GM21619 (cell line): ENCODE results near the gene SND1.

Experiments
- ATAC-seq: cut with Tn5 transposase; IDR thresholded peaks from one replicate; pipeline ENCODE4 v1.9.1; 2021; ENCODE audit not compliant: unreplicated experiment

Gene SND1

DNA sequence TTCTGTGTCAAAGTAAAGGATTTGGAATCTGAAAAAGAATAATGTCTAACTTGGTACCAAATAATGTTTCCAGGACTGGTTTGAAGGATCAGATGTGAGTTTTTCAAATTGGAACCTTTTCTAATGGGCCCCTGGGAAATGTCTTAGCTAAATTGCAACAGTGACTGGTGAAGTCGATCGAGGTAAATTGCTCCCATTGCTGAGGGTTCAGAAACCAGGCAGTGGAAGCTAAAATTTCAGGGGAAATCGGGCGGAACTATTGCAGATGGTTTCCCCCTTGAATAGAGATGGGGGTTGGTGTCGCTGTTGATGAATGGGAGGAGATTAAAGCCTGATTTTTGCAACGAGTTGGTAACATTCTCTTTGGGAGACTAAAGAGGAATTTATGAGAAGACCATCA, 112.7 kb downstream of the SND1 start:
- ATAC-seq: no peak

DNA sequence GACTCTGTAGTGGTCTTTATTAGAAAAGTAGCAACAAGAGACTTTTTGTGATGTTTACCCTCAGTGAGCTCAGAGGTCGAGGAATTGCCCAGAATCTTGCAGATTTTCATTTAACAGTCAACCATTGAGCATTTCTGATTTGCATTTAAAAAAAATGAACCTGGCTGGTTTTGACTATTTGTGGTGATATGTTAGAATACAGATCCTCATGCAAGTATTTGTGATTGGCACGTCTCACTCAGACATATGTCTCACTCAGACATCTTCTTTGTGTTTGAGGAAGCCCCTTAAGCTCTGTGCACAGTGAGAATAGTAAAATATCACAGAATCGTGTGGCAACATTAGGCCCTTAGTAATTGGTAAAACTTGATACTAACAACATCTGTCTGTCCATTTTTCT, 113.2 kb downstream of the SND1 start:
- no peak for ATAC-seq

DNA sequence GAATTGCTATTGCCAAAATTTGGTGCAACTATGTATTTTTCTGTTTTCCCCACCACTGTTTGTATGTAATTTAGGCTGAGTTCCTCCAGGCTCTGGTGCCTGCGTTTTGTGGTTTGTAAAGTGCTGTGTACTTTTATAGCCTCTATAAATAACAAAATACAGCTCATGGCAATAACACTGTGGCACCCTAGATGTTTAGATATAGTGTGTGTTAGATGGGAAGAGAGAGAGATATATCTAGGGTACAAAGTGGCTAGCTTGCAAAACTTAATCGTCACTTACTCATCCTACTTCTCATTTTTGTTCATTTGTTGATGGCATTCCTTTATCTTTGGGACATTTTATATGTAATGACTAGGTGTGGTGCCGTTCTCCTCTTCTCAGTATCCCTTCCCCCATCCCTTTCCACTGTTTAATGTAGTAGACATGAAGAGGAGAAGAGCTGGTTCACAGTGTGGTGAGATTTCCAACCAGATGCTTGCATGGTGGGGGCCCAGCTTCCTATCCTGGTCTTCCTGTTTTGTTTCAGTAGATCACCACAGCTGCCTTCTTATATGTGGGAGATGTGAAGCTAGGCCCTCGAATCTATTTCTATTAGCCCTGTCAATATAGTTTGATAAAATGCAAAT, 115.0 kb downstream of the SND1 start:
- ATAC-seq: no peak

DNA sequence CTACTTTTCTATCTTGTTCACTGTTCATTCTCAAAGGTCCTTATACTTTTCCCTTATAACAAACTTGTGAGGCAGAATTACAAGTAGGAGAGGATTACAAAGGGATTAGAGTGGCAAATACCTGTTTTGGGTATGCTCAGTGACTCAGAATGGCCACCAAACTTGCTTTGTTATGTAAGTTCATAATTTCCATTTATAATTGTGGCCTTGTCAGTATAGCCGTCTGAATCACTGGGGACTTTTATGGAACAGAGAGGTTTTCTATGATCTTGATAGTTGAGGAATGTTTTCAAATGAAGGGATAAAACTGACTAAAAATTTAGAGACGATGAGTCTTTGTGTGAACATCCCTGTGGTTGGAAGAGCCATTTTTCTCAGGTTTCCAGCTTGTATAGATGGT, 116.2 kb downstream of the SND1 start:
- no peak for ATAC-seq

DNA sequence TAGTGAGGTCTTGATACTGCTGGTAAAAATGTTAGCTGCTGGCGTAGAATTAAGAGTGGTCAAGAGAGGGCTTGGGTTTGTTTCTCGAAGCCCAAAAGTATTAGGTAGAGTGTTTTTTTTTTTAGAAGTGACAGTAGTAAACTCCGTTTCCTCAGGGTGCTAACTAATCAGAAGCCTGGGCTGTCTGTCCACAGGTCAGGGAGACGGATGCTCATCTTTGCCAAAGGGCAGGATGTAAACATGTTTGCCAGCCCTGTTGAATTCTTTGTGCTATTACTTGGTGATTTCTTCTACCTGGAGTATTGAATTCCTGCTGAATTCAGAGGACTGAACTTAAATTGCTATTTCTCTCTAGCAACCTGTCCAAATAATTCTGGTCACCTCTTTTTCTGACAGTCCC, 117.1 kb downstream of the SND1 start:
- no peak for ATAC-seq

DNA sequence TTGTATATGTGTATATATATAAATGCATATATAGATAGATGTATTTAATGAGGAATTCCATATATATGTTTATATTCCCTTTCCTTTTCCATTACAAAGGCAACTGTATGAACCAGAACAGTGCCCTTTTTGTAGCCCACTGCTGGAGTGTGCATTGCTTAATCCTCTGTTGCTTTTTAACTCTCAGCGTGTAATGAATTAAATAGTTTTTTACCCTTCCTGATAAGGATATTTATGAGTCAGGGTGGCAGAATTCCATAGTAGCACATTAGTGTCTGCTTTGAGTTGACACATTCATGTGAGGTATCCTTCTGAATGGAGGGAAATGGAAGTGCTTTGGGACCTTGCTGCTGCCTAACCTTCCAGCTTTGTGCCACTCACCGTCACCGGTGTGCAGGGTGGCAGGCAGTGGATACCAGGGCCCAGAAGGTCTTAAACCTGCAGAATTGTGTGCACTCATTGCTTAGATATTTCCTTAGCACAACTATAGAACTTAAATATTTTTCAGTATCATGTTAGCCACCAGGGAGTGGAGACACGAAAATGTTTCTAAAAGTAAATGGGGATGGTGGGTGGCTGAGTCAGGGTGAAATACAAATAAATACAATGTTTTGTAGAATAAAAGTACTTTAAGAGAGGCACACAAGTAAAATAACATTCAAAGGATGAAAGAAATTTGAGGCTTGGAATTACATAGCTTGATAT, 117.9 kb downstream of the SND1 start:
- no peak for ATAC-seq

DNA sequence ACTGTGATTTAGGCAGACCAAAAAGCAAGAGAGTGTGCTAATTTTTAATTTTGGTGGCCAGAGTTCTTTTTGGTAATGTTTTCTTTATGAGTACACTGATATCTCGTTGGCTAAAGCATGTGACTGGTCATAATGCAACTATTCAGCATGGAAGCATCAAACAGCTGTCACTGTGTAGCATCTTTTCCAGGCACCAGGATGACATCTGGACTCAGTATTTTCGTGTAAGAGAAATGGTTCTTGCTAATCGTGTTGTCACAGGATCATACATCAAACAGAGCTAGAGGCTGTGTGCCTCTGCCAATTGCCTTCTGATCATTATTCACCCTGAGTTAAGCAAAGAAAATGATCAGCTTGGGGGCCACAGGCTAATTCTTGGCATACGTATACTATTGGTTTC, 118.9 kb downstream of the SND1 start:
- no peak for ATAC-seq

DNA sequence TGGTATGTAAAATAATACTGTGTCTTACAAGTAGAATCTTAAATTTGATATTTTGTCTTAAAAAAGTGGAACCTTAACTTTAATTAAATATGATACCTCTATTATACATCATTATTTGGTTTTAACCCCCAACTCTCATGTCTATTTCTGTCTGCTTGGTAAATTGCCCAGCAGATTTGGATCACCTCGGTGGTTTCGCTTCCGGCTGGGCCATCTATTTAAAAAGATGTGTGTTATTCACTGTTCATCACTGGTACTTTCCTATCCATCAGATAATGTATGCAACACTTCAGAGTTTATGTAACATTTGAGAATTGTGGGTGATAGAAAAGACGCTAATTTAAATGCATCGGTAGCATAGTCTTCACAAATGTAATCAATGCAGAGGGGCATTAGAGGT, 119.7 kb downstream of the SND1 start:
- ATAC-seq: no peak

DNA sequence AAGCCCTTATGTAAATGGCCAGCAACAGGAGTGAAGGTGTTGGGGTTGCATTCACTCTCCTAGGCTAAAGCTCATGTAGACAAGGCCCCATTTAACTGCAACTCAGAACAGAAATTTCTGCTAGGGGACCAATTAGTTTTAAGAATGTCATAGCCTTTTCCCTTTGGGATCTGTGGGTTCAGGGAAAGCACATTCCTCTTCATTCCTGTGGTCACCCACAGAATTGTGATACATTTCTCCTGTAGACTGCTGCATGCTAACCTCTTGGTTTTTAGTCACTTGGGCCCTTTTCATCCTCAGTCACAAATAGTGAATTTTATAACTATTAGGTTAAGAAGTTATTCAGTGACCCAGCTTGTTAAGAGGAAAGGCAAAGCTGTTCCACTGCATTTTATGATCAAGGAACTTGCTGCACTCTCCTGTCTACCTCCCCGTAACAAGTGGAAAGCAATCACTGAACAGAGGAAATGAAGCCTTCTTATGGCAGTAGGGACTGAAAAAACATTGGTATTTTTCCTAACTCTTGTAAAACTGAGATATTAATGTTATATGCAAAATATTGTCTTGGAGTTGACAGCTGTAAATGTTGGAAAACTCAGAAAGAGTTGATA, 124.9 kb downstream of the SND1 start:
- ATAC-seq: no peak

DNA sequence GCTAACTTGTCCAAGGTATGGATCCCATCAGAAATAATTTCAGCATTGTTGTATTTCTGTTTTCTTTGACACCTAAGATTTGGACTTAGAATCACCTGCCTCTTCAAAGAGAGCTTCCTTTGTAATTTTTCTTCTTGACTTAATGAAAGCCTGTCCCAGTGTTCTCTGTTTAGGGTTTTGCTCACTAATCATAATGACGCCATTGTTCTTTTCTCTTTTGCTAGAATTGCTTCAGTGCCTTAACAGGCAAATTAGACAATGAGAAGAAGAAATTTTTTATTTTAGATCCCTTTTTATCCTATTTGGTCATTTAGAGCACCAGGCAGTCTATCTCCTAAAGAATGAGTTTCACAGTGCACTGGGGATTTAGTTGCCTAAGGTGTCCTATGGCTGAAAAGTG, 128.5 kb downstream of the SND1 start:
- ATAC-seq: no peak

DNA sequence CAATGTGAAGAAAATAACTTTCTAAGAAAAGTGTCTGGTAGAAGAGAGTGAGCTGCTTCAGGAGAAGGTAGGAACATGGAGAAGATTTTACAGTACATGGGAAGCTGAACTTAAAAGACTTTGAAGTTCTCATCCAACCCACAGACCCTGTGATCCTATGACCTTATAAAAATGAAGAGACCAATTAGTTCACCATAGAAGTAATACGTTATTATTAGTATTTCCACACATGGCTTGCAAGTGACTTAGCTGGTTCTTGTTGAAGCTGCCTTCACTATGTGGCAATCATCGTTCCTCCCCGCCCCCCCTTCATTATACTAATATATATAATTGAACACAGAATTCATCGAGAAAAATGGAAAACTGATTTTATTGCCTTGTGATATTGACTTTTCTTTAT, 129.1 kb downstream of the SND1 start:
- no peak for ATAC-seq

DNA sequence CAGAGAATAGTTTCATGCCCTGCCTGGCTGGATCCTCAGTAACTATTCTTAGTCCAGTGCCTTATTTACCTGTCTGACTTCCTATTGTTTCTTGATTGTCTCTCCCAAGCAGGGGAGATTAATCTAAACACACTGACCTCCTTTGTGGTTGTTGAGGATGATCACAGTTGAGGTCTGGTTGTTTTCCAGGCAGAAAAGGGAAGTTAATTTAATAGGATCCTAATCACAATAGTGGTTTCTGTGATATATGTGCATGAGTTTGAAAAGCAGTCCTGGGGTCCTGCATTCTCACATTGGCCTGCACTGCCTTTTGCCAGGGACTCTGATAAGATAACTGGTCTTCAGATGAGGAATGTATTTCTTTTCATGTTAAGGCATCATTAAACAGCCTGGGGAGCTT, 130.1 kb downstream of the SND1 start:
- no peak for ATAC-seq

DNA sequence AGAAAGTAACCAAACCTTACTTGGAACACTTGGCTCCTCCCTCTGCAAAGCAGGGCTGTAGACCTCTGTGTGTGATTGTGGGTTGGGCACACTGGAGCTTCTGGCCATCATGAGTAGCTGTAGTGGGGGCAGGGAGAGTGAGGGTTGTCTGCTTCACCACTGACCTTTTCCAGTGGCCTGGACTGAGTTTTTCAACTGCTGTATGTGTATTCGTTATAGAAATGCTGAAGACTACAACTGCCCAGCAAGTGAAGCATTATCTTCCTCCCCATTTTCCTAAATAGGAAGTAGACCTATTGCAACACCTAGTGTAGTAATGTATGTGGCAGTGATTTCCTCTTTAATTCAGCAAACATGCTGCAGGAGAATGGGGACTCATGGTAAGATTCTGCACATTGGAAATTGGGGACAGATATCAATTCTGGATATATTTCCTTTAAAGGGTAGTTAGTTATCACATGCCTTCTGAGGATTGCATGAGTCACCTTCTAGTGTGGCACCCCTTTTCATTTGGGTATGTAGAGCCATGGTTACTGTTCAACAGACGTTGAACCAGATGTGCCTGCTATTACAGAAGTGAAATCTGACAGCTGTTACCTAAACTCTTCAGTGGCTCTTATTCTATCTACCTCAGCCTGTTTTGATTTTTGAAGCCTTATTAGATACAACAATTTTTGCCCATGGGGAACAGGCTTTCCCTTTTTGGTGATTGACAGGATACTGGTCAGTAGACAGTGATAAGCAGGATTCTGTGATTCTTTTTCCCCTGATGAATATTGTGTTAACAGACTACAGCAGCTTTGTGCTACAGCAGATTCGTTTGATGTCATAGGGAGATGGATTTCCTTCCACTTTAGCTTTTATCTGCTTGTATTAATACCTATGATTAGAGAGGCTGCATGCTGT, 130.9 kb downstream of the SND1 start:
- peak; percentile 95 for ATAC-seq

DNA sequence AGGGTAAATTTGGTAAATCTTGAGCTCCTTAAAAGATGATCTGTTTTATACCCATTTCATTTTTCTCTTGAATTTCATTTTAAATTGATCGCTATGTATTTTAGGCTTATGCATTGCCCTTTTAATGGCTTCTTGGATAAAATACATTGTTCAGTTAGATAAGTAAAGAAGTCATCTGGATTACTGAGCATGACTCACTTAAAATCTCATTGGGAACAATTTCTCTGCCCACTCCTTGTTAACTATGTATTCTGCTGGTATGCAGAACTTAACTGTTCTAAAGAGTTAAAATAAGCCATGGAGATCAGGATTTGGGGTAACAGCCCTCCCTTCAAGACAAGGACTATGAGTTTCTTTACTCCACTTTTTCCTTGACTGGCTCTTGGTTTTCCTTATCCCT, 134.2 kb downstream of the SND1 start:
- no peak for ATAC-seq

DNA sequence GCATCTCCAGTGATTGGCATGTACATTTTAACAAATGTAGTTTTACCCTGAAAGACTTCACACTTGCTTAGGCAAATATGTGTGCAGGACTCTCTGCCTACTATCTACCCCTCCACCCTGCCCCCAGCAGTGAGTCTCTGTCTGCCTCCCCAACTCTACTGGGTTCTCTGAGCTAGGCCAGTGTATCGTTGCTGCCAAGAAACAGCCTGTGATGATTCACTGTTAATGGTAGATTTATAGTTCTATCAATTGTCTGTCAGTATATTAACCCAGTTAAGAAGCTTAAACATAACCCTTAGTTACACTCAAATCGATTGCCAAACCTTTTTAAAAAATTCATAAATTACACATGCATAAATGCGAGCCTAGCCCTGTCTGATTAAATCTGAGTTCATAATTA, 137.0 kb downstream of the SND1 start:
- ATAC-seq: no peak

DNA sequence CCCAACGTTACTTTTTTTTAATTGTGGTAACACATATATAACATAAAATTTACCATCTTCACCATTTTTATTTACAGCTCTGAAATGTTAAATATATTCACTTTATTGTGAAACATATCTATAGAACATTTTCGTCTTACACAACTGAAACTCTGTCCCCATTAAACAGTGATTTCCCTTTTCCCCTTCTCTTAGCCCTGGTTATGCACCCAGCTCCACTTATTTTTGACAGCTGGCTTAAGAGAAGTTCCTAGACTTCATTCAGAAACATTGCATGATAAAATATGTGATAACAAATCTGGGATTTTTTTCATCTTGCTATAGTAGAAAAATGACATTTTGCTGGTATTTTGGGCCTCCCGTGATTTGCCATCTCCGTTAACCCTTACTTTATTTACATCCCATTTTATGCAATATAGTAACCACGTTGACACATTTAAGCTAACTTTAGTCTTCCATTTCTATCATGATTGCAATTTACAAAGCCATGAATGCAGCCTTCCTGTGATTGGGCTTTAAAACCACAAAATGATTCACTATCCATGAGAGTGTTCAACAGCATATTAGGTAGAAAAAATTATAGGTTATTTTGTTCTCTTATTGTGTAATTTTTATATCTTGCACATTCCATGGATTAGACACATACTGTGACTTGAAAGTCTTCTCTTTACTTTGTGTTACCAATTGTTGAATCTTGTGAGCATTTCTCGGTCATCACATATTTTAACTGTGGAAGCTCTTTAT, 139.6 kb downstream of the SND1 start:
- ATAC-seq: no peak

DNA sequence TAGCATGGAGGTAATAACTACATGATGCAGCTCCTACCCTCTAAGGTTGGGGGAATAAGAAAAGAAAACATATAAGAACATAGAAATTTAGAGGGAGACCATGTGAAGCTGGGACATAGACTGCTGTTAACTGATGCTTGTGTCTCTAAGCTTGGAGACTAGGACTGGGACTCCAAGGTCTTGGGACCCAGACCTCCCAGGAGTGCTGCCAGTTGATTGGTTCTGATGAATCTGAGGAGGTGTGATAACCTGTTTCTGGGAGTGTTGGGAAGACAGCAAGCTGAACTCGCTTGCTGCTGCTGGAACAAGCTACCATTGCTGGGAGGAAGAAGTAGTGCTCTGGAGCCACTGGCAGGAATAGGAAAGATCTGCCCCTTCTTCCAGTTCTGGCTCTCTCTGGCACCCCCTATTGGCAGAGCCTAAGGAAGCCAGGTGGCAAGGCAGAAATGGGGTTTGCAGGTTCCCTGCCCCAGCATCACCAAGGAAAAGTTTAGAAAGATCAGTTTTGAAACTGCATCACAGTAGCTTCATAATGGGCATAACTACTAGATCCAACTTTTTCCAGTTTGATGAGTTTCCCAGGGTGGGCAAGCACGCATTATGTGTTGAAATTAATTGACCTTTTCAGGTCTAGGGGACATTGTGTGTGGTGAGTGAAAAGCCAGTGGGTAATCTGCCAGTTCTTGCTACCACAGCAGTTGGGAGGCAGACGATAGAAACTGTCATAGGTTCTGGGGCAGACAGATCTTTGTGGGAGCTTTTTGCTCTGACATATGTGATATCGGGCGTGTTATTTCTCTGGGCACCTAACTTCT, 140.7 kb downstream of the SND1 start:
- ATAC-seq: no peak

DNA sequence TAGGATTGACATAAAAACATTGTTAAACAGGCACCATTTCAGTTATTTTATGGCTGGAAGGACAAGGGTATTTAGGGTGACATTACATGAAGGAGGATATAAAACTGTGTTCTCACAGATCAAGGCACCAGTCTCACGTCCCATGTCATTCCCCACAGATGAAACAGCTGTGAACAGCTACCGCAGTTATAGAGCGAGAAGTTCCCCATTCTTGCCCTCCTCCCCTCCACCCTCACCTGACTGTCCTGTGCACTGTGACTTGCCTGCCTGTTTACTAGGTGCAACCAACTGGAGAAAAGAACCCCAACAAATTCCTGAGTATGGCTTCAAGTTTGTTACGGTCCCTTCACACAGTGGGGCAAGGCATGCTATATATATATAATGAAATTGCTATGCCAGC, 141.6 kb downstream of the SND1 start:
- ATAC-seq: no peak

DNA sequence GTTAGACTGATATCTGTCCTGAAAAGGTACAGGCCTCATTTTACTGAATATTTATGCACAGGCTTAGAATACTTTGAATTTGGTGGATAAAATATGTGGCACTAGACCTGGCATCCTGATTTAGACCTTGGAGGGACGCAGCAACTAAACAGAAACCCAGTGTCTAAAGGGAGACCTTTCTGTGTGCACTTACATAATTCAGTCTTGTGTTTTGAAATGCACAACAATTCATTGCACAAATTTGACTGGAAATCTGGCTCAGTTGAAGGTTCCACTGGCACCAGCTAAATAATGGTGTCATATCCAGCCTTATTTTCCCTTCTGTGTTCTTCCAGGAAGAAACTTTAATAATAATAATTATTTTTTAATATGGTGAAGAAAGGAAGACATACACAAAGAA, 142.1 kb downstream of the SND1 start:
- no peak for ATAC-seq

DNA sequence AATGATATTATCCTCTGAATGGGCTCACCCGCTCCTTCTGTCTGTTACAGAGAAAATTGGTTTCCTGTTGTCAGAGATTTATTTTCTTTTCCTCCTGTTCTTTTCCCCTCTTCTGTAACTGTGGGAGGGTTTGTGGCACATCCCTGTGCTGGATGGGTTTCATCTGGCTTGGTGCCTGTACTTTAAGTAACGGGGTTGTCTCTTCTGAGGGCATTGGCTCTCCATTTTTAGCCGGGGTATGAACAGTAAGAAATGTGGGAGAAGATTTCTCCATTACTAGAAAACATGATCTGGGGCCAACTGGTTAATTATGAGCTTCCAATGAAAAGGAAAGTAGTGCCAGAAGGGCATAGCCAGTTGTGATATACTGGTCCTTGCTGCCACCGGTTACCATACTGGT, 142.6 kb downstream of the SND1 start:
- no peak for ATAC-seq
